ENCODE data around the gene BATF3. TPM values are rescaled to one million over a fixed set of nuclear protein-coding genes. Genes with fewer than 3 reads are reported as not detected.

BATF3 gene
- total and polyA plus RNA-seq, 9 of the 15 experiments (the other 6 are each of a cell fraction or from before 2014, with no cell fraction given) = 0.40 to 3.8 (median 2.0) TPM

GRCh38 chr1:212645546-212646543 lies 53.8 kb downstream of the BATF3 start:
- Histone ChIP-seq H3K27ac (ENCODE audit: extremely low read depth, low read depth, low read length) (no peak overlapping the region), H2AFZ (ENCODE audit: low read depth, low read length) (peak overlapping the region; percentile 38; the same call in 1 of the 2 replicates), H3K36me3 (ENCODE audit: control insufficient read depth, insufficient read depth, low read length) (no peaks in the 10 kb centered on the region), H3K9ac (ENCODE audit: insufficient read depth in 1 of 2, low read depth in 2 of 2, low read length in 2 of 2) (0 out of 4 replicates have a peak overlapping the region, but pooled peaks of 1 of the 2 experiments have one; percentile 15), H4K20me1 (replicated peaks; ENCODE audit: control insufficient read depth, insufficient read depth, low read length) (no peaks in the 10 kb centered on the region), H3K27me3 (ENCODE audit: control insufficient read depth in 2 of 2, insufficient read depth in 2 of 2, low read length in 2 of 2) (peaks cover 19 to 44% of the 10 kb centered on the region in 2 experiments), H3K9me1 (ENCODE audit: control insufficient read depth, insufficient read depth, low read length) (no peaks in the 10 kb centered on the region), H3K9me3 (replicated peaks; ENCODE audit: control insufficient read depth, insufficient read depth, low read depth, low read length) (no peaks in the 10 kb centered on the region), H3K4me2 (ENCODE audit: insufficient read depth, low read length) (no peak overlapping the region), H3K4me1 (replicated peaks in 1 of 2; ENCODE audit: control insufficient read depth in 2 of 2, insufficient read depth in 2 of 2, low read length in 2 of 2) (peaks cover 0 to 8% of the 10 kb centered on the region in 2 experiments; a peak in 4 of 5 replicates), H3K79me2 (ENCODE audit: control insufficient read depth, insufficient read depth, low read length) (no peaks in the 10 kb centered on the region), H3K4me3 (no peak overlapping the region)
- ATAC-seq = no peak; the same call in 1 of the 3 replicates
- 11% methylated on average over 13 of the region's 13 CpGs for WGBS (ENCODE audit: insufficient coverage, low coverage, missing lambda C conversion rate)
- peak; percentile 48 for FAIRE-seq
- no peak for DNase-seq (ENCODE audit: extremely low read depth in 1 of 4, low spot score in 3 of 4)
- intact Hi-C loops (cut with micrococcal nuclease) (no loop called here), in situ Hi-C loops (cut with MboI) (no loop called here)
- BruUV-seq (replicated peaks) = no TSS peak
- ChIA-PET POLR2A (interaction anchor here (1.1 kb wide), 1 partner anchor 31 kb away, joined by 3 read pairs; no protein-coding TSS in a partner anchor), CTCF (ENCODE audit: low intra/inter-chr PET ratio) (no interaction called here)
- TF ChIP-seq CHD2 (IDR thresholded peaks at IDR 0.05; ENCODE audit: low read depth, low read length) (no peak), SNAPC5 (CRISPR knock-in tag; IDR thresholded peaks at IDR 0.05) (no peak), CHCHD3 (CRISPR knock-in tag; IDR thresholded peaks at IDR 0.05) (no peak), MAFK (IDR thresholded peaks at IDR 0.05; ENCODE audit: low read length) (peak; percentile 28; the same call in 1 of the 2 replicates), ZBTB49 (CRISPR knock-in tag; IDR thresholded peaks at IDR 0.05; ENCODE audit: borderline replicate concordance) (no peak), CEBPB (tag; IDR thresholded peaks at IDR 0.05) (peak; percentile 45), SAFB2 (IDR thresholded peaks at IDR 0.05; ENCODE audit: borderline replicate concordance, low read depth, low read length, severe bottlenecking) (no peak), CEBPG (CRISPR knock-in tag; IDR thresholded peaks at IDR 0.05) (no peak), CEBPG (tag; conservative IDR thresholded peaks at IDR 0.05 in 1 of 2, IDR thresholded peaks at IDR 0.05 in 1 of 2) (peak; percentile 26 to 51; a peak in 2 of 4 replicates), ZBTB26 (CRISPR knock-in tag; IDR thresholded peaks at IDR 0.05) (no peak), ZNF75A (CRISPR knock-in tag; IDR thresholded peaks at IDR 0.05) (no peak), ZNF316 (IDR thresholded peaks at IDR 0.05) (peak; percentile 36), HCFC1 (IDR thresholded peaks at IDR 0.05; ENCODE audit: low read depth, low read length) (no peak), NFE2 (IDR thresholded peaks at IDR 0.05; ENCODE audit: low read depth) (peak; percentile 60), EWSR1 (IDR thresholded peaks at IDR 0.05; ENCODE audit: borderline replicate concordance, low read depth, partially characterized antibody) (no peak), POLR2AphosphoS5 (IDR thresholded peaks at IDR 0.05; ENCODE audit: control insufficient read depth, insufficient read depth, low read depth, low read length) (no peak), MAFG (tag; conservative IDR thresholded peaks at IDR 0.05) (peak; percentile 75), C11orf30 (IDR thresholded peaks at IDR 0.05; ENCODE audit: low read depth) (peak; percentile 51; the same call in 1 of the 2 replicates), SP1 (CRISPR knock-in tag; IDR thresholded peaks at IDR 0.05) (0 out of 2 replicates have a peak, but pooled peaks have one; percentile 31)
